Neural progenitor cell (in vitro differentiated cells): ENCODE measurements around the gene IQSEC2.

Experiments used
- EZH2 ChIP-seq: fragments of 200-600 bp; sonication (generic); IDR thresholded peaks from 2 replicates; pipeline ENCODE4 v1.6.1; 2017; ENCODE audit warnings: antibody characterized with exemption, mild to moderate bottlenecking, moderate library complexity
- TF ChIP-seq, protein P1 (sequence below): fragments of 200-600 bp; sonication (generic); IDR thresholded peaks from 2 replicates; pipeline ENCODE4 v1.5.1; 2017; ENCODE audit warnings: antibody characterized with exemption, mild to moderate bottlenecking

DNA sequence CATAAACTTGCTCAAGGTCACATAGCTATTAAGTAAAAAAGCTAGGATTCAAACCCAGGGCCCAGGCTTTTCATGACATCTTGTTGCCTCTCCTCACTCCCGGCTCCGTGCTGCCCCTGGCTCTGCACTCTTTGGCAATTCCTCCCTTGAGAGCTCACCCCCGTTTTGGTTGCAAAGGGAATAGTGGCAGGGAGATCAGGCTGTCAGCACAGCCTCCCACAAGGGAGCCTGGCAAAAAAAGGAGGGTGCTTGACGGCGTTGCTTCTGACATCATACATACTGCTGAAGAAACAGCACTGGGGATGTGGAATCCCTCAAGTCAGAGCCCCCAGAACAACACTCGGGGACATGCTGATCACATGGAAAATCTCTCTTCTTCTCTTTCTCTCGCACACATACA is 20.5 kb downstream of the IQSEC2 start:
- TF ChIP-seq EZH2: no peak
- TF ChIP-seq, protein P1, sequence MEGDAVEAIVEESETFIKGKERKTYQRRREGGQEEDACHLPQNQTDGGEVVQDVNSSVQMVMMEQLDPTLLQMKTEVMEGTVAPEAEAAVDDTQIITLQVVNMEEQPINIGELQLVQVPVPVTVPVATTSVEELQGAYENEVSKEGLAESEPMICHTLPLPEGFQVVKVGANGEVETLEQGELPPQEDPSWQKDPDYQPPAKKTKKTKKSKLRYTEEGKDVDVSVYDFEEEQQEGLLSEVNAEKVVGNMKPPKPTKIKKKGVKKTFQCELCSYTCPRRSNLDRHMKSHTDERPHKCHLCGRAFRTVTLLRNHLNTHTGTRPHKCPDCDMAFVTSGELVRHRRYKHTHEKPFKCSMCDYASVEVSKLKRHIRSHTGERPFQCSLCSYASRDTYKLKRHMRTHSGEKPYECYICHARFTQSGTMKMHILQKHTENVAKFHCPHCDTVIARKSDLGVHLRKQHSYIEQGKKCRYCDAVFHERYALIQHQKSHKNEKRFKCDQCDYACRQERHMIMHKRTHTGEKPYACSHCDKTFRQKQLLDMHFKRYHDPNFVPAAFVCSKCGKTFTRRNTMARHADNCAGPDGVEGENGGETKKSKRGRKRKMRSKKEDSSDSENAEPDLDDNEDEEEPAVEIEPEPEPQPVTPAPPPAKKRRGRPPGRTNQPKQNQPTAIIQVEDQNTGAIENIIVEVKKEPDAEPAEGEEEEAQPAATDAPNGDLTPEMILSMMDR: no peak
